ENCODE results near the gene CDH4. TPM values are rescaled to one million over a fixed set of nuclear protein-coding genes. Genes with fewer than 3 reads are reported as not detected.

The CDH4 gene
- total RNA-seq, 4 donors from 2014 or later = 0.13 to 0.38 (median 0.21) TPM; not detected in 1

DNA sequence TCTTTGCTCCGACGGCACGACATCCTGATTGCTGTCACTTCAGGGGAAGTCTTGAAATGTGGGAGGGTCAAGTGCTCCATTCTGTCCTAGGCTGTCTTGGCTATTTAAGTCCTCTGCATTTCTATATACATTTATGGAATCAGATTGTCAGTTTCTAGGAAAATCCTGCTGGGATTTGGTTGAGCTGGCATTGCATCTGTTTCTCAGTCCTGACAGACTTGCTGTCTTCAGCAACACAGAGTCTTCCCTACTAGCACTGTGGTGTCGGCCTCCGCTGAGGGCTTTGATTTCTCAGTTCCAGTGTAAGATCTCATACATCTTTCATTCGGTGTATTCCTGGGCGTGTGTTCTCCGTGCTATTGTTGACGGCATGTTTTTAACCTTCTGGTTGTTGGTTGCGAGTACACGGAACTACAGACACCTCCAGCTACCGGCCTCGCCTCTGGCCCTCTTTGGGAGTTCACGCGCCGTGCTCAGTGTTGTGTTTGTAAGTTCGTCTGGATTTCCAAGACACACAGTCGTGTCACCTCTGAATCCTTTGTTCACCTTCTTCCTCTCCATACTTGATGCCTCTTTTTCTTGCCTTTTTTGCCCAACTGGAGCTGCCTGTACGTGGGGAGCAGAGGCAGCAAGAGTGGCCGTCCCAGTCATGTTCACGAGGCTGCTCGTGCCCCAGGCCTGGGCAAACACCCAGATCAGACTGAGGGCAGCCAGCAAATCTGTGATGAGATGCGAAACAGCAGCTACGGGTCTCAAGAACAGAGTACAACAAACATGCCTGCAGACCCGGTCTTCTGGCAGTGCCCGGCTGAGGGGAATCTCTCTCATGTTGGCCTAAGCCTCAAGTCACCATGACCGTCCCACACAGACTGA lies 720.8 kb downstream of the CDH4 start:
- no peaks in the 10 kb centered on the region for H3K27me3 ChIP-seq
- no peak overlapping the region for H3K4me3 ChIP-seq
- no peaks in the 10 kb centered on the region for H3K9me3 ChIP-seq
- TF ChIP-seq, protein P1, sequence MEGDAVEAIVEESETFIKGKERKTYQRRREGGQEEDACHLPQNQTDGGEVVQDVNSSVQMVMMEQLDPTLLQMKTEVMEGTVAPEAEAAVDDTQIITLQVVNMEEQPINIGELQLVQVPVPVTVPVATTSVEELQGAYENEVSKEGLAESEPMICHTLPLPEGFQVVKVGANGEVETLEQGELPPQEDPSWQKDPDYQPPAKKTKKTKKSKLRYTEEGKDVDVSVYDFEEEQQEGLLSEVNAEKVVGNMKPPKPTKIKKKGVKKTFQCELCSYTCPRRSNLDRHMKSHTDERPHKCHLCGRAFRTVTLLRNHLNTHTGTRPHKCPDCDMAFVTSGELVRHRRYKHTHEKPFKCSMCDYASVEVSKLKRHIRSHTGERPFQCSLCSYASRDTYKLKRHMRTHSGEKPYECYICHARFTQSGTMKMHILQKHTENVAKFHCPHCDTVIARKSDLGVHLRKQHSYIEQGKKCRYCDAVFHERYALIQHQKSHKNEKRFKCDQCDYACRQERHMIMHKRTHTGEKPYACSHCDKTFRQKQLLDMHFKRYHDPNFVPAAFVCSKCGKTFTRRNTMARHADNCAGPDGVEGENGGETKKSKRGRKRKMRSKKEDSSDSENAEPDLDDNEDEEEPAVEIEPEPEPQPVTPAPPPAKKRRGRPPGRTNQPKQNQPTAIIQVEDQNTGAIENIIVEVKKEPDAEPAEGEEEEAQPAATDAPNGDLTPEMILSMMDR (IDR thresholded peaks at IDR 0.05) = no peak
- no peak for TF ChIP-seq POLR2A (IDR thresholded peaks at IDR 0.05)
- DNase-seq = no peak
- no peaks in the 10 kb centered on the region for H3K4me1 ChIP-seq
- whole genome bisulfite sequencing, 2 donors = 92 to 97% methylated on average over 19 to 24 of the region's 27 CpGs
- no peak overlapping the region for H3K27ac ChIP-seq
- peaks cover 0 to 57% (median 10%) of the 10 kb centered on the region in 3 donors for H3K36me3 ChIP-seq
- intact Hi-C loops (cut with DNase I) = no loop called here

DNA sequence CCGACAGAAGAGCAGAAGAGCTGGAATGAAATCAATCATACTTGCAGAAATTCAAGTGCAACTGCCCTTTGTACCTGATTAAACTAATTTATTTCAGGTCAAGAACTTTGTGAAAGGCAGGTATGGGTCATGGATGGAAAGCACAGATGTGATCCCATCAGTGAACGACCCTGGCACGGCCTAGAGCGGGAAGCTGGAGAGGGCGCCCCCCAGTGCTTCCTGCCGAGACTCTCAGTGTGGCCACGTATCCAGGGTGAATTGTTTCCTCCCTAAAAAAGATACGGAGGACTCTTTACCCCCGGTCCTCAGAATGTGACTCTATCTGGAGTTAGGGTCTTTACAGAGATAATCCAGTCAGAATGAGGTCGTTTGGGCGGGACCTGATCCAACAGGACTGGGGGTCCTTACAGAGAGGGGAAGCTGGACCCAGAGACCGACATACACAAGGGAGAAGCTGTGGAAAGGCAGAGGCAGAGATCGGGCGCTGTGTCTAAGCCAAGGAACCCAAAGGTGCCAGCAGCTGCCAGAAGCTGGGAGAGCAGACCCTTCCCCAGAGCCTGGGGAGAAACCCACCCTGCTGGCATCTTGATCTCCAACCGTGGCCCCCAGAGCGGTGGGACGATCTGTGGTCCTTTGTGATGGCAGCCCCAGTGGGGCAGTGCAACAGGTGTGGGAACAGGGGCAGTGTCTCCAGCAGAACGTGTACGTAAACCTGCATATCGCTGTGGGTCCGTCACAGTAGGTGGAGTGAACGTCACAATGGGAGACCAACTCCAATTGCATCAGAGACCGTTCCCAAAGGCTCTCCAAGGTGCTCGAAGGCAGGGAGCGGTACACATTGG lies 721.7 kb downstream of the CDH4 start:
- 94 to 96% methylated on average over 12 to 19 of the region's 25 CpGs for WGBS, 2 donors
- intact Hi-C loops (cut with DNase I) = no loop called here
- DNase-seq = no peak
- H3K27me3 ChIP-seq = no peaks in the 10 kb centered on the region
- no peaks in the 10 kb centered on the region for H3K9me3 ChIP-seq
- peaks cover 0 to 60% (median 10%) of the 10 kb centered on the region in 3 donors for H3K36me3 ChIP-seq
- no peak overlapping the region for H3K27ac ChIP-seq
- H3K4me1 ChIP-seq = no peaks in the 10 kb centered on the region
- no peak for TF ChIP-seq POLR2A (IDR thresholded peaks at IDR 0.05)
- TF ChIP-seq, protein P1 (IDR thresholded peaks at IDR 0.05) = no peak
- H3K4me3 ChIP-seq = no peak overlapping the region

DNA sequence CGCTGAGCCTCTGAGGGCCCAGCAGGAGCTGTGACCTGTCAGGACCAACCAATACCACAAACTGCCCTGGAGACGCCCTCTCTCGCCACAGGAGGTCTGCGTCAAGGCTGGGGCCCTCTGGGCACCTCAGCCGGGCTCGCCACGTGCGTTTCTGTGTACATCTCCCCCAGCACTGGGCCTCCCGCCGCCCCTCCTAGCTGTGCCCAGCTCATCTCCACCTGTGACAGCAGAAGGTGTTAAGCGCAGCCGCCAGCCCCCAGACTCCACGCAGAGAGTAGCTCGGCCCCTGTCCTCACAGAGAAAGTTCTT lies 722.2 kb downstream of the CDH4 start:
- intact Hi-C loops (cut with DNase I) = no loop called here
- DNase-seq = no peak
- Histone ChIP-seq H3K4me1 (no peaks in the 10 kb centered on the region), H3K9me3 (no peaks in the 10 kb centered on the region), H3K27me3 (no peaks in the 10 kb centered on the region), H3K27ac (no peak overlapping the region), H3K36me3 (peaks cover 0 to 66% (median 10%) of the 10 kb centered on the region in 3 donors), H3K4me3 (no peak overlapping the region)
- no peak for TF ChIP-seq POLR2A (IDR thresholded peaks at IDR 0.05)
- WGBS, 2 donors = 88 to 92% methylated on average over 4 to 9 of the region's 14 CpGs

DNA sequence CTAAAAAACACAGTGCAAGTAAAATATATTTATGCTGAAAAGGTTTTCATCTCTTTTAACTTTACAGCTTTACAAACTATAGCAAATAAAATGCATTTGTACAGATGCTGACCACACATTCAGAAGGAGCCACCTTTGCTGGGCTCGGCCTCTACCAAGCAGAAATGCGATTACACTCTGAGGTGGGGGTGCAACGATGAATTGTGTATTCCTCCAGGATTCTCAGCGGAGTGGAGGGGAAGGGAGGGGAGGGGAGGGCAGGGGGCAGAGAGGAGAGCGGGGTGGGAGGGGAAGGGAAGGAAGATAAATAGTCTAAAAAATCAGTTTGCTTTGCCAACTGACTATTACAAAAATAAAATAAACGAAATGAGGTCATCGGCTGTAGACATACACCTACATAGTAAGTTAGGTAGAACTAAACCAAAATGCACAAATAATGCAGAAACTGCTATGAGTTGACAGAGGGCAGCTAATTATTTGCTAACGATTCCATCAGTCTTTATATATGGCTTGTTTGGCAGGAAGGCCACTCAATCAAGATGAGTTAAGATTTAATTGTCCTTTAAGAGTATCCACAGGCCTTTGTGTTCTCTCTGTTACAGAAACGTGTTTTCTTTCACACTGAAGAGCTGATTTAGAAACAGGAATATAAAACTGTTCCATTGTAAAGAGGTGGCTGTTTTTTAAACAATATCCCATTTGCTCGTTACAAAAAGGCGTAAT lies 723.5 kb downstream of the CDH4 start:
- Histone ChIP-seq H3K27ac (no peak overlapping the region), H3K36me3 (peaks cover 0 to 79% (median 10%) of the 10 kb centered on the region in 3 donors), H3K27me3 (no peaks in the 10 kb centered on the region), H3K9me3 (no peaks in the 10 kb centered on the region), H3K4me3 (no peak overlapping the region), H3K4me1 (no peaks in the 10 kb centered on the region)
- intact Hi-C loops (cut with DNase I) = no loop called here
- 75 to 84% methylated on average over 10 to 11 of the region's 11 CpGs for WGBS, 2 donors
- DNase-seq = no peak
- TF ChIP-seq, protein P1 (IDR thresholded peaks at IDR 0.05) = no peak
- no peak for TF ChIP-seq POLR2A (IDR thresholded peaks at IDR 0.05)

DNA sequence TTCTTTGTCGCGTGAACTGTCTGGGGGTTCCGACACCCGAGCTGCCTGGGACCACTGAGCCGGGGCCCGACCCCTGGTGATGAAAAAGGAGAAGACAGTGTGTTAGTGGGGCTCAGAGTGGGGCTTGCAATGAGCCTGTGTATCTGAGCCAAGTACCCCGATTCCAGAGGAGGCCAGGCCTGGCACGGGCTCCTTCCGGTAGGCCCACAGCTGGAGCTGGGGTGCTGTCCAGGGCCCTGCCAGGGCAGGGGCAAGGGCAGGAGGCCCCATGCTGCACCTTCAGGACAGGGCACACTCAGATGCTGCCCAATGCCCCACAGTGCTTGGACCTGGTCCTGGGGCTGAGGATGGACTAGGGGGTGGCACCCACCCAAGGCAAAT lies 724.2 kb downstream of the CDH4 start:
- Histone ChIP-seq H3K36me3 (peaks cover 0 to 85% (median 10%) of the 10 kb centered on the region in 3 donors), H3K4me1 (no peaks in the 10 kb centered on the region), H3K27me3 (no peaks in the 10 kb centered on the region), H3K4me3 (no peak overlapping the region), H3K27ac (no peak overlapping the region), H3K9me3 (no peaks in the 10 kb centered on the region)
- WGBS, 2 donors = 76 to 86% methylated on average over 4 to 5 of the region's 9 CpGs
- no peak for DNase-seq
- TF ChIP-seq, protein P1 (IDR thresholded peaks at IDR 0.05) = no peak
- TF ChIP-seq POLR2A (IDR thresholded peaks at IDR 0.05) = no peak
- intact Hi-C loops (cut with DNase I) = no loop called here
